GM23248 (cell line): Measurements from ENCODE around the gene MMP2. TPM values are rescaled to one million over a fixed set of nuclear protein-coding genes. Genes with fewer than 3 reads are reported as not detected.

Experiments
- DNase-seq: peaks from one replicate; pipeline ENCODE4 v3.0.0-alpha.2; 2015
- H2AFZ ChIP-seq: fragments of 200-600 bp; sonication (generic); 2 replicates; pipeline ENCODE4 v1.6.1; 2016; ENCODE audit warnings: antibody characterized with exemption
- H3F3A ChIP-seq: fragments of 200-600 bp; sonication (generic); 2 replicates; pipeline ENCODE4 v1.6.1; 2016; ENCODE audit warnings: mild to moderate bottlenecking, antibody characterized with exemption, mixed run types; ENCODE audit not compliant: insufficient read depth
- H3K27ac ChIP-seq: fragments of 200-600 bp; sonication (generic); 2 replicates; pipeline ENCODE4 v1.5.1; 2016; ENCODE audit warnings: mild to moderate bottlenecking
- H3K27me3 ChIP-seq: fragments of 200-600 bp; sonication (generic); replicated peaks from 2 replicates; pipeline ENCODE4 v1.6.1; 2016; ENCODE audit warnings: mild to moderate bottlenecking; ENCODE audit not compliant: insufficient read depth
- H3K36me3 ChIP-seq: fragments of 200-600 bp; sonication (generic); 2 replicates; pipeline ENCODE4 v1.6.1; 2016; ENCODE audit warnings: low read depth, mild to moderate bottlenecking
- H3K4me1 ChIP-seq: fragments of 200-600 bp; sonication (generic); 2 replicates; pipeline ENCODE4 v1.6.1; 2016; ENCODE audit warnings: mild to moderate bottlenecking; ENCODE audit not compliant: insufficient read depth
- H3K4me2 ChIP-seq: fragments of 200-600 bp; sonication (generic); one replicate; pipeline ENCODE4 v1.6.1; 2016; ENCODE audit warnings: mild to moderate bottlenecking; ENCODE audit not compliant: unreplicated experiment
- H3K4me3 ChIP-seq: fragments of 200-600 bp; sonication (generic); 2 replicates; pipeline ENCODE4 v1.5.1; 2016; ENCODE audit warnings: mild to moderate bottlenecking
- H3K79me2 ChIP-seq: fragments of 200-600 bp; sonication (generic); 2 replicates; pipeline ENCODE4 v1.6.1; 2016; ENCODE audit warnings: mild to moderate bottlenecking; ENCODE audit not compliant: insufficient read depth
- H3K9ac ChIP-seq: fragments of 200-600 bp; sonication (generic); 2 replicates; pipeline ENCODE4 v1.6.1; 2016; ENCODE audit warnings: mild to moderate bottlenecking
- H3K9me2 ChIP-seq: fragments of 200-600 bp; sonication (generic); 2 replicates; pipeline ENCODE4 v1.6.1; 2016; ENCODE audit warnings: mixed run types, mild to moderate bottlenecking, moderate library complexity; ENCODE audit not compliant: insufficient read depth
- H3K9me3 ChIP-seq: fragments of 200-600 bp; sonication (generic); one replicate; pipeline ENCODE4 v1.6.1; 2017; ENCODE audit warnings: low read depth
- H4K20me1 ChIP-seq: fragments of 200-600 bp; sonication (generic); 2 replicates; pipeline ENCODE4 v1.6.0; 2016; ENCODE audit not compliant: insufficient read depth
- EZH2 ChIP-seq: fragments of 200-600 bp; sonication (generic); IDR thresholded peaks from 2 replicates; pipeline ENCODE4 v1.6.1; 2018; ENCODE audit warnings: antibody characterized with exemption, mild to moderate bottlenecking; ENCODE audit not compliant: insufficient read depth, poor library complexity, severe bottlenecking
- EZH2phosphoT487 ChIP-seq: fragments of 200-600 bp; sonication (generic); IDR thresholded peaks from 2 replicates; pipeline ENCODE4 v1.6.1; 2018; ENCODE audit warnings: antibody characterized with exemption, moderate library complexity, mild to moderate bottlenecking, low read depth; ENCODE audit not compliant: insufficient read depth
- WGBS, 2 experiments: methylation state at CpG; one replicate each; pipeline ENCODE4 v1.1.6; 2015 to 2017; ENCODE audit warnings: low lambda C conversion rate in 2 of 2, low coverage in 1 of 2; ENCODE audit errors: missing lambda C conversion rate in 2 of 2; 5-methylcytosine and 5-hydroxymethylcytosine counted together
- in situ Hi-C: fragments of 300-500 bp; cut with MboI; formaldehyde crosslinking; loops from 2 replicates; pipeline ENCODE4 v1.15.0; 2020
- polyA plus RNA-seq: library from polyadenylated mRNA; unstranded; fragments of >200 nt; fragmentation: Nextera tagmentation; extraction: Ambion mirVana; gene quantifications from 2 replicates; pipeline ENCODE4 v1.2.1, GENCODE V29; 2016
- total RNA-seq: library from RNA; depleted of rRNA; stranded (reverse); fragments of >200 nt; shearing (Covaris generic); gene quantifications from 2 replicates; pipeline ENCODE4 v1.2.3, GENCODE V29; 2014

Gene MMP2
- total and polyA plus RNA-seq, 2 experiments from 2014 or later, result 1,299 to 1,484 TPM

DNA sequence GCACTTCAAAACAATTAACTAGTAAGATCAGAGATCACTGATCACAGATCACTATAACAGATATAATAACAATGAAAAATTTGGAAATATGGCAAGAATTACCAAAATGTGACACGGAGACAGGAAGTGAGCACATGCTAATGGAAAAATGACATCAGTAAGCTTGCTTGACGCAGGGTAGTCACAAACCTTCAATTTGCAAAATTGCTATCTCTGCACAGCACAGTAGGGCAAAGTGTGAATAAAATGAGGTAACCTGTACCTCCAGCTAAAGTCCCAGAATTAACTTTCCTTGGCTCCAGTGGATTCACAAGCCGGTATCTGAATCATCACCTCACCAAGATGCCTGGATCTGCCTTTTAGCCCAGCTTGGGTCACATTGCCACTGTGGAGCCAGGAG, 4.2 kb upstream of the MMP2 start:
- peaks cover 43% of the 10 kb centered on the region for H3K4me1 ChIP-seq
- in situ Hi-C loops, result loop anchor here (25.0 kb wide), 1 partner anchor 887 kb away; no protein-coding TSS in a partner anchor

DNA sequence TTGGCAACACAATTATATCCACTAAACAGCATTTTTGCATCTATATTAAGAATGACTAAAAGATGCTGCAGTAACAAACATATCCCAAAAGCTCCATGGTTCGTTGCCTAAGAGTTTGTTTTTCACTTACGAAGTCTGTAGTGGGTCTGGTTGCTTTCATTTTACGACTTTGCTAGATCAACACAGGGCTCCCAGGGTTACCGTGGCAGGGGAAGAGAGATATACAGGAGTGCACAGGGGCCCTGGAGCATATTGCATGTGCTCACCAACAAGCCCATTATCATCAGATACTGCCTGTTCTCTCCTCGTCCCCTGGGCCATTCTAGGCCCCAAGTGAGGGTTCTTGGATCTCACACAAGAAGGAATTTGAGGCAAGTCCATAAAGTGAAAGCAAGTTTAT, 3.1 kb upstream of the MMP2 start:
- TF ChIP-seq EZH2 (no peak), EZH2phosphoT487 (no peak)
- WGBS, 2 experiments, result 31 to 33% methylated on average over 5 of the region's 5 CpGs
- Histone ChIP-seq H3K79me2 (peaks cover 18% of the 10 kb centered on the region), H3K9ac (peak overlapping the region; percentile 49), H3K36me3 (no peaks in the 10 kb centered on the region), H4K20me1 (no peaks in the 10 kb centered on the region), H3K27me3 (no peaks in the 10 kb centered on the region), H3K27ac (peak overlapping the region; percentile 20), H3K4me3 (no peak overlapping the region), H3F3A (peaks cover 43% of the 10 kb centered on the region), H3K9me2 (no peaks in the 10 kb centered on the region), H2AFZ (peak overlapping the region; percentile 53), H3K9me3 (no peaks in the 10 kb centered on the region), H3K4me2 (peak overlapping the region; percentile 56), H3K4me1 (peaks cover 32% of the 10 kb centered on the region)
- in situ Hi-C loops, result loop anchor here (25.0 kb wide), 1 partner anchor 886 kb away; no protein-coding TSS in a partner anchor
- DNase-seq, result peak; percentile 55

More for the DNA sequence above, 4.2 kb upstream of the MMP2 start:
- Histone ChIP-seq H3F3A (peaks cover 47% of the 10 kb centered on the region), H3K9me3 (no peaks in the 10 kb centered on the region), H3K36me3 (no peaks in the 10 kb centered on the region), H3K79me2 (peaks cover 7% of the 10 kb centered on the region), H2AFZ (no peak overlapping the region), H3K9me2 (no peaks in the 10 kb centered on the region), H3K9ac (no peak overlapping the region), H3K4me3 (no peak overlapping the region), H4K20me1 (no peaks in the 10 kb centered on the region), H3K27me3 (no peaks in the 10 kb centered on the region), H3K4me2 (no peak overlapping the region), H3K27ac (no peak overlapping the region)
- TF ChIP-seq EZH2phosphoT487, result no peak
- no peak for TF ChIP-seq EZH2
- WGBS, 2 experiments, result 67 to 80% methylated on average over 3 of the region's 3 CpGs
- peak; percentile 26 for DNase-seq

DNA sequence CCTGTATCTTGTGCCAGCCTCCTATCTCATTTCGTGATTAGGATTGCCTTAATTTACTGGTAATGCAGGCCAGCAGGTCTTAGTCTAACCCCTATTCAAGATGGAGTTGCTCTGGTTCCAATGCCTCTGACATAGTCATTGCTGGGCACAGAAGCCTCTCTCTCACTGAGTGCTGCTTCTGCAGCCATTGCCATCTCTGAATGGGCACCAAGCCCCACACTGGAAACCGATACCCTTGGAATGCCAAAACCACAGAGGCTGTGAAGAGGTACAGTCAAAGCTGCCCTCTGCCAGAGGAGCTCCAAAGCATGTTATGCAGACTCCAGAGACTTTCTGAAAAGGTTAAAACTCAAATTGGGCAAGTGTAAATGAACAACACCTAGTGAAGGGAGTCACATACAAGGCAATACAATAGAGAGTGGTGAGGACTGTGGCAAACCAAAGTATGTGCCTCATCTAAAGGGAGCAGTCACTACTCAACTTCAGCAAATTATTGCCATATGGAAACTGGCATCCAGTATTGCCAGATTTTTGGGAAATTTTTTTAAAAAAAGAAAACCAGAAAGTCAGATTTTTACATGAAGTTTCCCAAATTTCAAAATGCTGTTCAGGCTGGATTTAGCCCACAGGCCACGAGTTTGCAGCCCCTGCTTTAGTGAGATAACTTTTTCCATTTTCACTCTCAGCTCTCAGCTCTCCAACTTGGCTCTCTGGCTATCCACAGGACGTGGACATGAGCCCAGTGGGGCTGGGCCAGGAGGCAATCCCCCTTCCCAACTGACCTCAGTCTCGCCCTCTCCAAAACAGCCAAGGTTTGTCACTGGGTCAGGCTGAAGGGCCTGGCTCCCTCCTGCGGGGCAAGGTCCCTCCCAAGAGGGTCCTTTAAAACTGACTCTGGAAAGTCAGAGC, 2.1 kb upstream of the MMP2 start:
- H3F3A ChIP-seq, result peaks cover 42% of the 10 kb centered on the region
- H3K4me1 ChIP-seq, result peaks cover 31% of the 10 kb centered on the region
- no peak for TF ChIP-seq EZH2
- no peak for TF ChIP-seq EZH2phosphoT487
- H3K27ac ChIP-seq, result peak overlapping the region; percentile 30
- H3K79me2 ChIP-seq, result peaks cover 27% of the 10 kb centered on the region
- peak overlapping the region; percentile 25; the same call in 1 of the 2 replicates for H3K9ac ChIP-seq
- H3K9me2 ChIP-seq, result no peaks in the 10 kb centered on the region
- DNase-seq, result peak; percentile 45
- no peak overlapping the region for H2AFZ ChIP-seq
- in situ Hi-C loops, result loop anchor here (25.0 kb wide), 1 partner anchor 885 kb away; no protein-coding TSS in a partner anchor
- H3K4me3 ChIP-seq, result no peak overlapping the region
- H4K20me1 ChIP-seq, result no peaks in the 10 kb centered on the region
- peak overlapping the region; percentile 56 for H3K4me2 ChIP-seq
- no peaks in the 10 kb centered on the region for H3K36me3 ChIP-seq
- no peaks in the 10 kb centered on the region for H3K27me3 ChIP-seq
- 59 to 62% methylated on average over 6 of the region's 6 CpGs for WGBS, 2 experiments
- H3K9me3 ChIP-seq, result no peaks in the 10 kb centered on the region

DNA sequence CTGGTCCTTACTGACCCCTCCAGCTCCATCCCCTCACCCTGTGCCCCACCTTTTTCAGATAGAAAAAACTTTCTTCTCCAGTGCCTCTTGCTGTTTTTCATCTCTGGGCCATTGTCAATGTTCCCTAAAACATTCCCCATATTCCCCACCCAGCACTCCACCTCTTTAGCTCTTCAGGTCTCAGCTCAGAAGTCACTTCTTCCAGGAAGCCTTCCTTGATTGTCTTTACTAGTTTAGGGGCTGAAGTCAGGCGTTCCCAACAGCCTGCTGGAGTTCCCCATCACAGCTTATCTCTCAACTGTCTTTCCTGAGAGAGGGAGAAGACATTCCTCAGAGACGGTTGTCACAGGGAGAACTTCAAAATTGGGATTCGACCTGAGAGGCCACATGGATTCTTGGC, 1.3 kb upstream of the MMP2 start:
- Histone ChIP-seq H3K79me2 (peaks cover 36% of the 10 kb centered on the region), H3K9me2 (no peaks in the 10 kb centered on the region), H3K27ac (no peak overlapping the region), H3K4me3 (no peak overlapping the region), H3F3A (peaks cover 45% of the 10 kb centered on the region), H3K9me3 (no peaks in the 10 kb centered on the region), H2AFZ (no peak overlapping the region), H3K9ac (no peak overlapping the region), H3K4me2 (no peak overlapping the region), H3K4me1 (peaks cover 34% of the 10 kb centered on the region), H3K36me3 (peaks cover 5% of the 10 kb centered on the region; the same call in 1 of the 2 replicates), H3K27me3 (no peaks in the 10 kb centered on the region), H4K20me1 (no peaks in the 10 kb centered on the region)
- TF ChIP-seq EZH2 (no peak), EZH2phosphoT487 (no peak)
- DNase-seq, result no peak
- in situ Hi-C loops, result loop anchor here (25.0 kb wide), 1 partner anchor 885 kb away; no protein-coding TSS in a partner anchor
- WGBS, 2 experiments, result 93 to 98% methylated on average over 3 of the region's 3 CpGs
